Endothelial cell (in vitro differentiated cells): ENCODE measurements around the gene KCNQ2. TPM values are rescaled to one million over a fixed set of nuclear protein-coding genes. Genes with fewer than 3 reads are reported as not detected.
A peak's percentile ranks its signal among the peaks of the same experiment; 100 is the strongest.
"Not testable (repeated sequence)": the region's sequence is repeated elsewhere in the genome, so short reads cannot be mapped to it uniquely, and the experiment has no call there.

Experiments
- DNase-seq: peaks from one replicate; pipeline ENCODE4 v3.0.0; 2021; ENCODE audit warnings: low spot score
- H3K27ac Mint-ChIP-seq: one replicate; pipeline ENCODE4 v1.8.0; 2021; ENCODE audit warnings: mixed read lengths, inconsistent platforms; ENCODE audit not compliant: unreplicated experiment
- H3K27me3 Mint-ChIP-seq: one replicate; pipeline ENCODE4 v1.8.0; 2021; ENCODE audit warnings: mild to moderate bottlenecking, moderate library complexity, mixed read lengths, inconsistent platforms; ENCODE audit not compliant: unreplicated experiment
- H3K36me3 Mint-ChIP-seq: one replicate; pipeline ENCODE4 v1.8.0; 2021; ENCODE audit warnings: mild to moderate bottlenecking, low read depth, mixed read lengths, inconsistent platforms; ENCODE audit not compliant: unreplicated experiment
- H3K4me1 Mint-ChIP-seq: one replicate; pipeline ENCODE4 v1.8.0; 2021; ENCODE audit warnings: mild to moderate bottlenecking, mixed read lengths, inconsistent platforms; ENCODE audit not compliant: unreplicated experiment
- H3K4me3 Mint-ChIP-seq: one replicate; pipeline ENCODE4 v1.8.0; 2021; ENCODE audit warnings: mild to moderate bottlenecking, mixed read lengths, inconsistent platforms; ENCODE audit not compliant: unreplicated experiment
- H3K9me3 Mint-ChIP-seq: one replicate; pipeline ENCODE4 v1.8.0; 2021; ENCODE audit warnings: mixed read lengths, inconsistent platforms; ENCODE audit not compliant: unreplicated experiment
- total RNA-seq: library from RNA; stranded (reverse); fragmentation: NEBNext Ultra II Directional; extraction: Animal tissue kit (Norgen Biotek cat#: 25700); gene quantifications from one replicate; pipeline ENCODE4 v1.2.1, GENCODE V29; 2021; ENCODE audit not compliant: unreplicated experiment
- TF ChIP-seq, protein P1 (sequence below): fragments of 200-600 bp; sonication (generic); IDR thresholded peaks from one replicate; pipeline ENCODE4 v1.5.0; 2021; ENCODE audit warnings: antibody characterized with exemption; ENCODE audit not compliant: unreplicated experiment

KCNQ2 gene
- total RNA-seq, 1 donor from 2014 or later: 3.2 TPM

- peaks cover 4% of the 10 kb centered on the region for H3K27me3 Mint-ChIP-seq
- H3K4me1 Mint-ChIP-seq: peaks cover 3% of the 10 kb centered on the region
- no peak overlapping the region for H3K4me3 Mint-ChIP-seq
- DNase-seq: no peak
- TF ChIP-seq, protein P1, sequence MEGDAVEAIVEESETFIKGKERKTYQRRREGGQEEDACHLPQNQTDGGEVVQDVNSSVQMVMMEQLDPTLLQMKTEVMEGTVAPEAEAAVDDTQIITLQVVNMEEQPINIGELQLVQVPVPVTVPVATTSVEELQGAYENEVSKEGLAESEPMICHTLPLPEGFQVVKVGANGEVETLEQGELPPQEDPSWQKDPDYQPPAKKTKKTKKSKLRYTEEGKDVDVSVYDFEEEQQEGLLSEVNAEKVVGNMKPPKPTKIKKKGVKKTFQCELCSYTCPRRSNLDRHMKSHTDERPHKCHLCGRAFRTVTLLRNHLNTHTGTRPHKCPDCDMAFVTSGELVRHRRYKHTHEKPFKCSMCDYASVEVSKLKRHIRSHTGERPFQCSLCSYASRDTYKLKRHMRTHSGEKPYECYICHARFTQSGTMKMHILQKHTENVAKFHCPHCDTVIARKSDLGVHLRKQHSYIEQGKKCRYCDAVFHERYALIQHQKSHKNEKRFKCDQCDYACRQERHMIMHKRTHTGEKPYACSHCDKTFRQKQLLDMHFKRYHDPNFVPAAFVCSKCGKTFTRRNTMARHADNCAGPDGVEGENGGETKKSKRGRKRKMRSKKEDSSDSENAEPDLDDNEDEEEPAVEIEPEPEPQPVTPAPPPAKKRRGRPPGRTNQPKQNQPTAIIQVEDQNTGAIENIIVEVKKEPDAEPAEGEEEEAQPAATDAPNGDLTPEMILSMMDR: no peak
- peaks cover 18% of the 10 kb centered on the region for H3K9me3 Mint-ChIP-seq
- peaks cover 4% of the 10 kb centered on the region for H3K36me3 Mint-ChIP-seq
- H3K27ac Mint-ChIP-seq: no peak overlapping the region
Observed at GRCh38 chr20:63384336-63384735, 88.1 kb downstream of the KCNQ2 start.

GRCh38 chr20:63383556-63383955, 88.9 kb downstream of the KCNQ2 start:
- Mint-ChIP-seq H3K9me3 (peaks cover 18% of the 10 kb centered on the region), H3K4me1 (peaks cover 3% of the 10 kb centered on the region), H3K36me3 (peaks cover 4% of the 10 kb centered on the region), H3K27me3 (peaks cover 4% of the 10 kb centered on the region), H3K27ac (no peak overlapping the region), H3K4me3 (no peak overlapping the region)
- TF ChIP-seq, protein P1: no peak
- DNase-seq: no peak

- no peaks in the 10 kb centered on the region for H3K4me1 Mint-ChIP-seq
- no peak for DNase-seq
- peaks cover 4% of the 10 kb centered on the region for H3K36me3 Mint-ChIP-seq
- no peak overlapping the region for H3K27ac Mint-ChIP-seq
- TF ChIP-seq, protein P1: no peak
- H3K9me3 Mint-ChIP-seq: peaks cover 18% of the 10 kb centered on the region
- peaks cover 9% of the 10 kb centered on the region for H3K27me3 Mint-ChIP-seq
- H3K4me3 Mint-ChIP-seq: no peak overlapping the region
Observed at GRCh38 chr20:63382551-63383300, 89.7 kb downstream of the KCNQ2 start.

- H3K27me3 Mint-ChIP-seq: peaks cover 9% of the 10 kb centered on the region
- DNase-seq: peak; percentile 71
- no peak overlapping the region for H3K27ac Mint-ChIP-seq
- peaks cover 13% of the 10 kb centered on the region for H3K9me3 Mint-ChIP-seq
- peaks cover under 1% of the 10 kb centered on the region for H3K36me3 Mint-ChIP-seq
- TF ChIP-seq, protein P1: peak; percentile 99
- no peaks in the 10 kb centered on the region for H3K4me1 Mint-ChIP-seq
- no peak overlapping the region for H3K4me3 Mint-ChIP-seq
Observed at GRCh38 chr20:63381781-63382431, 90.5 kb downstream of the KCNQ2 start.

DNA sequence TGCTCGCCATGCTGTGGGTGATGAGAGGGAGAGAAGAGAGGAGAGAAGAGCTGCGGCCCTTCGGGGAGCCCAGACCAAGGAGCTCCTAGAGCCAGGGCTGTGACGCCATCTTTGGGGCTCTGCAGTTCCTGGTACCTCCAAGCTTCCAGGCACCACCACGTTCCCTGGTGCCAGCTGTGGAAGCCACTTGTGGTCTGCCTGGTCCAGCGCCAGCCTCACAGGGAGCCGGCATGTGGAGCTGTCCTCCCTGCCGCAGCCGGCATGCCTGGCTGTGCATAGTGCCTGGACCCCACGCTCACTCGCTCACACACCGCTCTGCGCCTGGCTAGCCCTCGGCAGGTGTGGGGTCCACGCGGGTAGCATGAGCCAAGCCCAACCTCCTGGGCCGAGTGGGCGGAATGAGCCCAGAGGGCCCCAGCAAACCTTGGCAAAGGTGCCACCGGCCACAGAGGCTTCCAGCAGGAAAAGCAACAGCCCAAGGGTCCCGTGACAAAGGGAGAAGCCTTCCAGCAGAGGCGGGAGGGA, 92.0 kb downstream of the KCNQ2 start:
- H3K9me3 Mint-ChIP-seq: peaks cover 1% of the 10 kb centered on the region
- peaks cover 3% of the 10 kb centered on the region for H3K4me1 Mint-ChIP-seq
- DNase-seq: no peak
- no peak overlapping the region for H3K4me3 Mint-ChIP-seq
- H3K36me3 Mint-ChIP-seq: no peaks in the 10 kb centered on the region
- peaks cover 5% of the 10 kb centered on the region for H3K27me3 Mint-ChIP-seq
- TF ChIP-seq, protein P1: no peak
- H3K27ac Mint-ChIP-seq: no peak overlapping the region

DNA sequence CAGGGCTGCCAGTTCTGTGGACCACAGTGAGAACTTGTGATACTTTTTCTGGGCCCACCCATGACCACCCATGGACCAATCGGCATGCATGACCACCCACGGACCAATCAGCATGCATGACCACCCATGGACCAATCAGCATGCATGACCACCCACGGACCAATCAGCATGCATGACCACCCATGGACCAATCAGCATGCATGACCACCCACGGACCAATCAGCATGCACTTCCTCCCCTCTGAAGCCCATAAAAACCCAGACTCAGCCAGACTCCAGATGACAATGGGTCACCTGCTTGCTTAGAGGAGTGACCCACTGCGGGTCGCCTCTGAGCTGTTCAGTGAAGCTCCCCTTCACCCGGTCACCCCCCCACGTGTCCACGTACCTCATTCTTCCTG, 92.6 kb downstream of the KCNQ2 start:
- not testable (repeated sequence) for H3K36me3 Mint-ChIP-seq, DNase-seq, H3K4me3 Mint-ChIP-seq, H3K27ac Mint-ChIP-seq, H3K9me3 Mint-ChIP-seq, H3K4me1 Mint-ChIP-seq, H3K27me3 Mint-ChIP-seq
